ENCODE measurements around the gene TTC21A.
"Not testable (repeated sequence)": the region's sequence is repeated elsewhere in the genome, so short reads cannot be mapped to it uniquely, and the experiment has no call there.

The TTC21A gene

GRCh38 chr3:39164414-39164813 is 56.9 kb downstream of the TTC21A start:
- no peak for TF ChIP-seq ZFX (IDR thresholded peaks at IDR 0.05)
- no peak for TF ChIP-seq CTCF (conservative IDR thresholded peaks at IDR 0.05)
- H3K27ac ChIP-seq = no peak overlapping the region

DNA sequence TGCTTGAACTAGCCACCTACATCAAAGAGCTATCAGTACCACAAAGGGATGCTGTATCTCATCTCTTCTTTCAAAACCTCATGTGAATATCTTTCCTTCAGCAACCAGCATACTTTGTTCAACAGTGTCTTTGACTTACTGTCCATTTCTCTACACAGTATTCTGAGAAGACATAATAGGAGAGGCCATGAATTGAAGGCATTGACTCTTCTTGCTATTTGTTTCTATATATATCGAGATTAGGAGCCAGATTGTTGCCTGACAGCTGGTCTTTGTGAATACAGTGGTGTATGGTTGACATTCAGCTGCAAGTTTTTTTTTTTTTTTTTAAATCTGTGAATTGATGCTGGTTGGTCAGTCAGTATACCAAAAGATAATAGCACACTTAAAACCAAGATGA is 58.0 kb downstream of the TTC21A start:
- no peak overlapping the region for H3K27ac ChIP-seq
- TF ChIP-seq CTCF (conservative IDR thresholded peaks at IDR 0.05) = no peak
- TF ChIP-seq ZFX (IDR thresholded peaks at IDR 0.05) = no peak

DNA sequence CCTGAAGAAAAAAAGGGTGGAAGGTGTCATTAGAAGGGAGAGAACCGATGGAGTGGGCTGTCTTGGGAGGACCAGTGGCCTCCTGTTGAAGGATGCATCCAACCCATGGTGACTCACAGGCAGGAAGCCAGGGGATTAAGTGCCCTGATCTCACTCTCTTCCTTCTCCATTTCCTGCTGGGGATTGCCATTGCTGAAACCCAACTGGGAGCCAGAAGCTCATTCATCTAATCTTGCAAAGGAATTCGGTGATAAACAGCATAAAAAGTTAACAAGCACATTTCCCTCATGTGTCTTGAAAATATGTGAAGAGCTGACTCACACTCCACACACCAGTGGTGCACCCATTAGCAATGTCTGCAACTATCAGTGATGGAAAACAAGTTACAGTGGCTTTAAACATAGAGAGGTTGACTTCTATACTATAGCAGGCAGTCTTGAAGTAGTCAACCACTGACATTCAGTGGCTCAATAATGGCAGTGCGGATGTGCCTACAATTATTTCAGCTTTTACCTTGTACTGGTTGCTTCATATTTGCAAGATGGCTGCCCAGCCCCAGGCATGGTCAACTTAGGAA is 58.7 kb downstream of the TTC21A start:
- no peak overlapping the region for H3K27ac ChIP-seq

DNA sequence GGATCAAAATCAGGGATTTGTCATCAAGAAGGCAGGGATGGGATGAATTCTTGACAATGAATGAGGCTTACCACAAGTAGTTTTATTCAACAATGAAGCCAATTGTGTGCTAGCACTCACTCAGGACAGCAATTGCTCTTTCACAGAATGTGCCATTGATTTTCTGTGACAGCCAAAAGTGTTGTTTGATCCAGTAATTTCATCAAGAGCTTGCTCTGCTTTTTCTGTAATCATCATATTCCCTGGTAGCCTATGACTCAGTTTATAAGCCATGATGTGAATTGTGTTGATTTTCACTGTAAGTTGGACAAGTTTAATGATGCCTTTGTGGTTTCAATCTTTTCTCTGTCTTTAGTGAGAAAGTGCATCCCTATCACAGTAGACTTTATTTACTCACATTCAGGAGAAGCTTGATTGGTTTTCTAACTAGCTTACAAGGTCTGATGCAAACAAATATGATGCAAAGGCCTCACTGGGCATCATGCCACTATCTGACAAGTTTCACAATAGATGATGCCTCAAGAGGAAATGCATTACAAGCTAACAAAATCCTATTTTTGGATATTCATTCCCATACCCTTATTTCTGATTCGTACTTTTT is 59.6 kb downstream of the TTC21A start:
- no peak for TF ChIP-seq ZFX (IDR thresholded peaks at IDR 0.05)
- no peak for TF ChIP-seq CTCF (conservative IDR thresholded peaks at IDR 0.05)
- H3K27ac ChIP-seq = no peak overlapping the region

More for the DNA sequence above, 58.7 kb downstream of the TTC21A start:
- TF ChIP-seq CTCF (conservative IDR thresholded peaks at IDR 0.05) (no peak), ZFX (IDR thresholded peaks at IDR 0.05) (no peak)

DNA sequence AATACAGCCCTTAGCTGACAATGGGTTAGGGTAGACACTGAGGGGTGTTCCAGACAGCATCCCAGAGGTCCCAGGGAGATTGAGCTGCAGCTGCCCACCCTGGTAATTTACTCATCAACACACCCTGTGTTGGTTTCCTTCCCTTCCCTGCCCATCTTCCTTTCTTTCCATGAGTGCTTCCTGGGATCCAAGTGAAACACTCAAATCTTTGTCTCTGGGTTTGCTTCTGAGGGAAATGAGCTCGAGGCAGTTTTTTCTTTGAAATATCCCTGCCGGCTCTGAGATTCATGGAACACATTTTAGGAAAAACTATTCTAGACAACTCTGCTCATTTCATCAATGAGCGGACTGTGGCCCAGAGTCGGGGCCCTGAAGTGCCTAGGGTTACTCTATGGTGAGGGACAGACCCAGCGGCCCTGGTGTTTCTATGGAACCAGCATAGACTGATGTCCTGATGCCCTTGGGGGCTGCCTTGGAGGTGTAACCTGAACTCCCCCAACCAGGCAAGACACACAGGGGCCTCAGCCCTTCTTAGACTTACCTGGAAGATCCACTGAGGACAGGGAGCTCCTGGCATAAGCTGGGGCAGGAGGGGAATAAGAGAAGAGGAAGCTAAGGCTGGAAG is 60.8 kb downstream of the TTC21A start:
- TF ChIP-seq CTCF (conservative IDR thresholded peaks at IDR 0.05) = no peak
- TF ChIP-seq ZFX (IDR thresholded peaks at IDR 0.05) = no peak
- no peak overlapping the region for H3K27ac ChIP-seq

- TF ChIP-seq CTCF (conservative IDR thresholded peaks at IDR 0.05) (no peak), ZFX (IDR thresholded peaks at IDR 0.05) (no peak)
These were observed 62.2 kb downstream of the TTC21A start for GRCh38 chr3:39169712-39170111.

GRCh38 chr3:39170461-39170860 is 63.0 kb downstream of the TTC21A start:
- no peak overlapping the region for H3K27ac ChIP-seq
- TF ChIP-seq ZFX (IDR thresholded peaks at IDR 0.05) (no peak), CTCF (conservative IDR thresholded peaks at IDR 0.05) (no peak)

More at GRCh38 chr3:39169712-39170111, 62.2 kb downstream of the TTC21A start:
- no peak overlapping the region for H3K27ac ChIP-seq

- not testable (repeated sequence) for H3K27ac ChIP-seq
These were observed 63.4 kb downstream of the TTC21A start for GRCh38 chr3:39170877-39171276.

Measured in C4-2B (cell line).